ENCODE data around the gene SHISA7. TPM values are rescaled to one million over a fixed set of nuclear protein-coding genes. Genes with fewer than 3 reads are reported as not detected.
"Not testable (repeated sequence)": the region's sequence is repeated elsewhere in the genome, so short reads cannot be mapped to it uniquely, and the experiment has no call there.

The SHISA7 gene
- total RNA-seq, 1 experiment from 2014 or later: not detected

- intact Hi-C loops (cut with micrococcal nuclease; ENCODE audit: unreplicated experiment): no loop called here
These were observed 19.7 kb downstream of the SHISA7 start for GRCh38 chr19:55423225-55424005.

GRCh38 chr19:55421281-55421680, 21.8 kb downstream of the SHISA7 start:
- H3K9me3 ChIP-seq; H3K27me3 Mint-ChIP-seq (ENCODE audit: insufficient read depth, unreplicated experiment); H3K9me3 Mint-ChIP-seq (ENCODE audit: unreplicated experiment); H3K4me1 Mint-ChIP-seq (ENCODE audit: low read depth, unreplicated experiment); POLR2A ChIA-PET; H3K27ac Mint-ChIP-seq (ENCODE audit: unreplicated experiment); intact Hi-C loops (cut with micrococcal nuclease; ENCODE audit: unreplicated experiment); H3K36me3 ChIP-seq (ENCODE audit: control insufficient read depth, insufficient read depth, low read length); H3K4me3 ChIP-seq (ENCODE audit: low read depth, low read length); H3K4me1 ChIP-seq; DNase-seq; H3K27me3 ChIP-seq (replicated peaks; ENCODE audit: control insufficient read depth, insufficient read depth, low read length); H3K4me3 Mint-ChIP-seq (ENCODE audit: unreplicated experiment); BruUV-seq (replicated peaks); H3K36me3 Mint-ChIP-seq (ENCODE audit: insufficient read depth, unreplicated experiment): not testable (repeated sequence)
- CTCF ChIA-PET: interaction anchor here (0.6 to 0.7 kb wide), 2 partner anchors 280 to 326 kb away, joined by 3 to 7 read pairs; no protein-coding TSS in a partner anchor

More at GRCh38 chr19:55423225-55424005, 19.7 kb downstream of the SHISA7 start:
- Histone ChIP-seq H3K27me3 (replicated peaks; ENCODE audit: control insufficient read depth, insufficient read depth, low read length) (no peaks in the 10 kb centered on the region), H3K4me3 (ENCODE audit: low read depth, low read length) (no peak overlapping the region), H3K9me3 (peaks cover 4% of the 10 kb centered on the region; the same call in 1 of the 2 replicates), H3K36me3 (ENCODE audit: control insufficient read depth, insufficient read depth, low read length) (no peaks in the 10 kb centered on the region), H3K4me1 (no peaks in the 10 kb centered on the region)
- no peak for TF ChIP-seq CTCF (IDR thresholded peaks at IDR 0.05; ENCODE audit: insufficient read depth in 1 of 2, low read depth in 1 of 2, low read length in 1 of 2, severe bottlenecking in 1 of 2, unreplicated experiment in 1 of 2)
- DNase-seq: no peak
- Mint-ChIP-seq H3K9me3 (ENCODE audit: unreplicated experiment) (no peaks in the 10 kb centered on the region), H3K4me3 (ENCODE audit: unreplicated experiment) (no peak overlapping the region), H3K36me3 (ENCODE audit: insufficient read depth, unreplicated experiment) (no peaks in the 10 kb centered on the region), H3K27ac (ENCODE audit: unreplicated experiment) (no peak overlapping the region), H3K27me3 (ENCODE audit: insufficient read depth, unreplicated experiment) (peaks cover 5% of the 10 kb centered on the region), H3K4me1 (ENCODE audit: low read depth, unreplicated experiment) (no peaks in the 10 kb centered on the region)
- ChIA-PET CTCF (no interaction called here), POLR2A (no interaction called here)
- BruUV-seq (replicated peaks): no TSS peak

GRCh38 chr19:55419624-55420236, 23.4 kb downstream of the SHISA7 start:
- POLR2A ChIA-PET: interaction anchor here (0.8 kb wide), 1 partner anchor 12 kb away, joined by 3 read pairs; the partner anchor contains the start of gene UBE2S

More at GRCh38 chr19:55419624-55420236, 23.4 kb downstream of the SHISA7 start:
- no peak for TF ChIP-seq CTCF (IDR thresholded peaks at IDR 0.05; ENCODE audit: insufficient read depth in 1 of 2, low read depth in 1 of 2, low read length in 1 of 2, severe bottlenecking in 1 of 2, unreplicated experiment in 1 of 2)
- H3K9me3 ChIP-seq: peaks cover 4% of the 10 kb centered on the region; the same call in 1 of the 2 replicates
- BruUV-seq (replicated peaks): no TSS peak
- CTCF ChIA-PET: interaction anchor here (0.8 to 1.2 kb wide), 2 partner anchors 213 to 1547 kb away, joined by 3 read pairs; no protein-coding TSS in a partner anchor
- H3K36me3 ChIP-seq (ENCODE audit: control insufficient read depth, insufficient read depth, low read length): no peaks in the 10 kb centered on the region
- Mint-ChIP-seq H3K36me3 (ENCODE audit: insufficient read depth, unreplicated experiment) (no peaks in the 10 kb centered on the region), H3K4me3 (ENCODE audit: unreplicated experiment) (no peak overlapping the region), H3K27ac (ENCODE audit: unreplicated experiment) (no peak overlapping the region), H3K27me3 (ENCODE audit: insufficient read depth, unreplicated experiment) (peaks cover under 1% of the 10 kb centered on the region), H3K9me3 (ENCODE audit: unreplicated experiment) (no peaks in the 10 kb centered on the region), H3K4me1 (ENCODE audit: low read depth, unreplicated experiment) (peaks cover 6% of the 10 kb centered on the region)
- no peaks in the 10 kb centered on the region for H3K4me1 ChIP-seq
- no peak for DNase-seq
- H3K27me3 ChIP-seq (replicated peaks; ENCODE audit: control insufficient read depth, insufficient read depth, low read length): no peaks in the 10 kb centered on the region
- intact Hi-C loops (cut with micrococcal nuclease; ENCODE audit: unreplicated experiment): loop anchor here (2.0 kb wide), 1 partner anchor 127 kb away; no protein-coding TSS in a partner anchor
- no peak overlapping the region for H3K4me3 ChIP-seq (ENCODE audit: low read depth, low read length)
